Peyer's patch (tissue), 4 donors: ENCODE results near the gene ZPBP. TPM values are rescaled to one million over a fixed set of nuclear protein-coding genes. Genes with fewer than 3 reads are reported as not detected.

Source experiments
- DNase-seq, 3 donors: peaks; one replicate each; pipeline ENCODE4 v3.0.0-alpha.2; 2017 to 2019
- H3K27ac ChIP-seq, 4 donors: fragments of 200-600 bp; sonication (generic); one replicate each; pipeline ENCODE4 v1.5.1; 2016 to 2019
- H3K27me3 ChIP-seq, 2 donors: fragments of 200-600 bp; sonication (generic); one replicate each; pipeline ENCODE4 v1.5.1; 2019
- H3K36me3 ChIP-seq, 3 donors: fragments of 200-600 bp; sonication (generic); one replicate each; pipeline ENCODE4 v1.5.1; 2016 to 2019
- H3K4me1 ChIP-seq, 4 donors: fragments of 200-600 bp; sonication (generic); one replicate each; pipeline ENCODE4 v1.5.1; 2016 to 2019
- H3K4me3 ChIP-seq, 4 donors: fragments of 200-600 bp; sonication (generic); 1 replicate in 3 of 4; 2 replicates in 1 of 4; pipeline ENCODE4 v1.5.1; 2016 to 2019; ENCODE audit warnings: mild to moderate bottlenecking in 1 of 4
- H3K9me3 ChIP-seq, 4 donors: fragments of 200-600 bp; sonication (generic); one replicate each; pipeline ENCODE4 v1.5.1; 2016 to 2019; ENCODE audit warnings: mild to moderate bottlenecking in 1 of 4
- CTCF ChIP-seq, 6 experiments: fragments of 450-650 bp in 4 of 6; fragments of 200-600 bp in 2 of 6; sonication (generic) in 1 of 6; IDR thresholded peaks; one replicate each; pipeline ENCODE4 v1.5.1; 2017 to 2019; ENCODE audit warnings: antibody characterized with exemption in 6 of 6, mild to moderate bottlenecking in 3 of 6, moderate library complexity in 1 of 6
- POLR2A ChIP-seq, 2 donors: fragments of 450-650 bp; IDR thresholded peaks; one replicate each; pipeline ENCODE4 v1.5.1; 2017; ENCODE audit warnings: antibody characterized with exemption in 2 of 2, mild to moderate bottlenecking in 2 of 2, moderate library complexity in 2 of 2
- total RNA-seq, 4 donors: library from RNA; depleted of rRNA; stranded (reverse); fragments of >200 nt; gene quantifications; one replicate each; pipeline ENCODE4 v1.1.0, GENCODE V29; 2016

The ZPBP gene
- total RNA-seq, 4 donors from 2014 or later, result not detected

- H3K4me3 ChIP-seq, result no peak overlapping the region
- no peaks in the 10 kb centered on the region for H3K36me3 ChIP-seq
- no peaks in the 10 kb centered on the region for H3K27me3 ChIP-seq
- no peak for DNase-seq
- no peak overlapping the region for H3K27ac ChIP-seq
- no peaks in the 10 kb centered on the region for H3K4me1 ChIP-seq
- no peaks in the 10 kb centered on the region for H3K9me3 ChIP-seq
- no peak for TF ChIP-seq CTCF (IDR thresholded peaks at IDR 0.05)
- TF ChIP-seq POLR2A (IDR thresholded peaks at IDR 0.05), result no peak
Observed at GRCh38 chr7:49892481-49892880, 200.6 kb downstream of the ZPBP start.

Other genes with a start within 250 kb of the ZPBP start
- 100 to 1,000 TPM in 1 of 4 donors, 10 to 100 TPM in 3; 25.3 to 108 (median 31.7) TPM for gene IKZF1, start 211.5 kb upstream of the ZPBP start, total RNA-seq